Iris pigment epithelial cell (primary cell): ENCODE measurements around the gene FAS.

Experiments
- DNase-seq: peaks from one replicate; pipeline ENCODE4 v3.0.0-alpha.2; 2011; ENCODE audit warnings: low read depth

FAS gene

DNA sequence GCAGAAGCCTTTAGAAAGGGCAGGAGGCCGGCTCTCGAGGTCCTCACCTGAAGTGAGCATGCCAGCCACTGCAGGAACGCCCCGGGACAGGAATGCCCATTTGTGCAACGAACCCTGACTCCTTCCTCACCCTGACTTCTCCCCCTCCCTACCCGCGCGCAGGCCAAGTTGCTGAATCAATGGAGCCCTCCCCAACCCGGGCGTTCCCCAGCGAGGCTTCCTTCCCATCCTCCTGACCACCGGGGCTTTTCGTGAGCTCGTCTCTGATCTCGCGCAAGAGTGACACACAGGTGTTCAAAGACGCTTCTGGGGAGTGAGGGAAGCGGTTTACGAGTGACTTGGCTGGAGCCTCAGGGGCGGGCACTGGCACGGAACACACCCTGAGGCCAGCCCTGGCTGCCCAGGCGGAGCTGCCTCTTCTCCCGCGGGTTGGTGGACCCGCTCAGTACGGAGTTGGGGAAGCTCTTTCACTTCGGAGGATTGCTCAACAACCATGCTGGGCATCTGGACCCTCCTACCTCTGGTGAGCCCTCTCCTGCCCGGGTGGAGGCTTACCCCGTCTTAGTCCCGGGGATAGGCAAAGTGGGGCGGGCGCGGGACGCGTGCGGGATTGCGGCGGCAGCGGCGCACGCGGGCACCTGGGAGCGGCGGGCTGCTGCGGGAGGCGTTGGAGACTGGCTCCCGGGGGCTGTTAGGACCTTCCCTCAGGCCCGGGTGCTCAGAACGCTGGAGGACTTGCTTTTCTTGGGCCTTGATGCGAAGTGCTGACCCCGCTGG lies at the start of gene FAS:
Gene FAS, plus strand, starts transcription at position 415 of the 777 bp plus-strand sequence. Its CDS starts 79 bp downstream, at position 494.
- peak; percentile 74 for DNase-seq

DNA sequence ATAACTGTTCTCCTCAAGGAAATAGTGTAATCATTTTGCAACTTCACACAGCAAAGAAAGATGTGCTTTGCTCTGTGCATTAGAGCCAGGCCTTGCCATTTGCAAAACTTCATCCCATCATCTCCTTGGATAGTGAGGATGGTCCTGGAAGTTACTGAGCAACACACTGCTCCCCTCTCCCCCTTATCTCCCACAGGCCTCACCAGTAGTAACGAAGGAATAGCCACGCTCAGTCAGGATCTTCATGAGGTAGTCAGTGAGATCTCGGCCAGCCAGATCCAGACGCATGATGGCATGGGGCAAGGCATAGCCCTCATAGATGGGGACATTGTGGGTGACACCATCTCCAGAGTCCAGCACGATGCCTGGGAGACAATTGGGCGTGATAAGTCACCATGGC lies 49.6 kb upstream of the FAS start:
- no peak for DNase-seq

DNA sequence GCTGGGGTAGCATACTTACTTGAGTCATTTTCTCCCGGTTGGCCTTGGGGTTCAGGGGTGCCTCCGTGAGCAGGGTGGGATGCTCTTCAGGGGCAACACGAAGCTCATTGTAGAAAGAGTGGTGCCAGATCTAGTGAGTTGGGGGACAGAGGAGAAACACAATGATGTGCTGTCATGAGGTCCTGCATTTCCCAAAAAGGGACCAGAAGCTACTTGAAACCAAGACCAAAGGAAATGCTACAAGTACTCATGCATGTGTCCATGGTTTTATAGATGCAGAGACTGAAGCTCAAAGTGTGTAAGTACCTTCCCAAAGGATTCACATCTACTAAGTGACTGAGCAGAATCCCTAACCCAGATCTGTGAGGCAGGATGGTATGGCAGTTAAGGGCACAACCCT lies 46.8 kb upstream of the FAS start:
- DNase-seq, result no peak

DNA sequence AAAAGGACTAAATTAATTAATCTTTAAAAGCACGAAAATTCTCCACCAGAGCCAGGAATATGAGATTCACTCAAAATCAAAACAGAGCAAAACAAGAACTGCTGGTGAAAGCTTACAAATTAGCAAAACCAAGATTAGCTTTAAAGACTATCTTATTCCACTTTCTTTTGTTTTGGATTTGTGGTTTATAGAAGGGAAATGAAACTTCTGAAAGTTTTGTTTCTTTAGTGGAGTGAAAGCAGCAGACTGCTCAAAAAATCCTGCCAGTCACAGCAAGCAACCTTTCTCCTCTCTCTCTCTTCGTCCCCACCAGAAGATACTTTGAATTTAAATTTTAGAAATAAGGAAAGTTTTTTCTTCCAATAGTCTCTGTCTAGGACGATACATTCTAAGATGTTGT lies 45.8 kb upstream of the FAS start:
- DNase-seq, result no peak

DNA sequence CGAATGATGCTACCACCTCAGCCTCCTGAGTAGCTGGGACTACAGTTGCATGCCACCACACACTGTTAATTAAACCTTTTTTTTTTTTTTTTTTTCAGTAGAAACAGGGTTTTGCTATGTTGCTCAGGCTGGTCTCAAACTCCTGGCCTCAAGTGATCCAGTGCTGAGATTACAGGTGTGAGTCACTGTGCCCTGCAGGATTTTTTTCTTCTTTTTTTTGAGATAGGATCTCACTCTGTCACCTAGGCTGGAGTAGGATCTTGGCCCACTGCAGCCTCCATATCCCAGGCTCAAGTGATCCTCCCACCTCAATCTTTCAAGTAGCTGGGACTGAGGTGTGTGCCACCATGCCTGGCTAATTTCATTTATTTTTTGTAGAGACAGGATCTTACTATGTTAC lies 44.4 kb upstream of the FAS start:
- no peak for DNase-seq

DNA sequence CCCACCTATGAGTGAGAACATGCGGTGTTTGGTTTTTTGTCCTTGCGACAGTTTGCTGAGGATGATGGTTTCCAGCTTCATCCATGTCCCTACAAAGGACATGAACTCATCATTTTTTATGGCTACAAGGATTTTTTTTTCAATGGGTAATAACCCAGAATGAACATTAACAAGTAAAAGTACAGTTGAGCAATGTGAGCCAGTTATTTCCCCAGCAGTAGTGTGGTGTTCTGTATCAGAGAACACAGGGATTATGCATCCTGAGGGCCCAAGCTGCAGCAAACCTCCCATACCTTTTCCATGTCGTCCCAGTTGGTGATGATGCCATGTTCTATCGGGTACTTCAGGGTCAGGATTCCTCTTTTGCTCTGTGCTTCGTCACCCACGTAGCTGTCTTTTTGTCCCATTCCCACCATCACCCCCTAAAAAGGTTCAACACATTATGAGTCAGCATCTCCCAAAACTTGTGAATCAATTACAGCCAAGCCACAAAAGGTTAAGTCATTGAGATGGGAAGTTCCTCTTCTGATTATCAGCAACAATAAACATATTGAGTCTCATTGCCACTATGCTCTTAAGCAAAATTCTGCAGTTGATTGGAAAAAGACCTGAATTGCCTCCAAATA lies 43.5 kb upstream of the FAS start:
- DNase-seq, result peak; percentile 45

DNA sequence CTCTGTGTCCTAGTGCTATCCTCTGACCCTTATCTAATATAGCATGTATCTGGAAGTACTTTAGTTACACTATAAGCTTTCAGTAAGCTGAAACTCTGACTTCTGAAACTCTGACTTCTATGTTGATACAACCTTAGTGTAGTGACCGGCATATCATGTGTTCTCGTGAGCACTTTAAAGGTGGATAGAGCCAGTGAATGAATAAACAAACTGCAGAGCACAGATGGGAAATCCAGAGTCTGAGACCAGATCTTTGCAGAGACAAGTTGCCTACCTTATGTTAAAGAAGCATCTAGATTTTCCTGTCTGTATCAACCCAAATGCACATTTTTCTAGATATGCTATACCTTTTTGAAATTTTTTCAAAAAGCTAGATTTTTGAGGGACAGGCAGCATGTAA lies 41.5 kb upstream of the FAS start:
- DNase-seq, result no peak

DNA sequence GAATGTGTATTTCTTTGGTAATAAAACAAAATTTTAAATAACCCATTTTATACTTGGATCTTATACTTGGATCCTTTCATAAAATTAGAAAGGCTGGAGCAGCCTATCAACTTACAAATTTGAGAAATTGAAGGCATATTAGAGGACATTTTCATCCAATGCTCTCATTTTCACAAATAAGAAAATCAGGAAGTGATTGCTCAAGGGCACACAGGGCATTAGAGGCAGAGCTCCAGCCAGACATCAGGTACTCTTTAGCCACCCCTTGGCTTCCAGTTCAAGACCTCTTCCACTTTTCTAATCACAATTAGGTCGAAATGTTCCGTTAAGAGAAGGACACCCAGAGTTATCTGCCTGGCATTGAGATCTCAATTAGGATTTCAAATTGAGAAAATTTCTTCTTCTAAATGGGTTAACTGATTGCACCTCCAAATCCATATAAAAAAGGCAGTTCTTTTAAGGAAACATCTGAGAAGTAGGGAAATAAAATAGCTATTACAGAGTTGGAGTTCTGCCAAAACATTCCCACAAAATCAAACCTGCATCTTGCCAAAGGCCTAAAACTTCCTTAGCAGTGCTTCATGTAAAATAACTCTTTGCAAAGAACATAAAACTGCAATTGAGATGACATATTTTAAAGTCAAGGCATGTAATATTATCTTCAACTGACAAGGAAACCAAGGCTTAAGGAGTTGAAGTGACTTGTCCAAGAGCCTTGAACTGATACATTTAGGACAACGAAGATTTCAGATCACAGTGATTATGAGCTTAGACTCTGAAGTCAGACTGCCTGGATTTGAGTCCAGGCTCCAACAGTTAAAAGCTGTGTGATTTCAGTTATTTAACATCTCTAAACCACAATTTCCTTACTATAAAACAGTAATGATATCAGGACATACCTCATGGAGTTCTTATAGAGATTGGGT lies 40.4 kb upstream of the FAS start:
- peak; percentile 14 for DNase-seq

DNA sequence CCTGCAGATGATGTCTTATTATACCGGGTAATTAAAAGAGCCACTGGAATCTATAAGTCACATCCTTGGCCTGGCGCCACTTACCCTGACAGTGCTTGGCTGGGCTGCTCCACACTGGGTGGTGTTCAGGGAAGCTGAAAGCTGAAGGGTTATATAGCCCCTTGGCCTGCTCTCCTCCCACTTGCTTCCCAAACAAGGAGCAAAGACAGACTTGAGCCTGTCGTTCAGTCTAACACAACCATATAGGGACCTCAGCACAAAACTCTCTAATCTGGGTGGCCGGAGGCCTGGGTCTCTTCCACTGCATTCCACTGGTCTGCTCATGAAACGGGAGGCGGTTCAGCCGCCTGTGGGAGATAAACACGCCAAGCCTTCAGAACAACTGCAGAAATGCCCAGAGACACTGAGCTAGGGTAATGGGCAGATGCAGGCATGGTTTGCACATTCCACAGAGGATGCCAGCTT lies 37.9 kb upstream of the FAS start, which contains the start of gene ACTA2:
Gene ACTA2, minus strand, starts transcription at position 127 of the 465 bp plus-strand sequence. CDS start 3,843 bp downstream, outside the sequence.
- DNase-seq, result peak; percentile 42

DNA sequence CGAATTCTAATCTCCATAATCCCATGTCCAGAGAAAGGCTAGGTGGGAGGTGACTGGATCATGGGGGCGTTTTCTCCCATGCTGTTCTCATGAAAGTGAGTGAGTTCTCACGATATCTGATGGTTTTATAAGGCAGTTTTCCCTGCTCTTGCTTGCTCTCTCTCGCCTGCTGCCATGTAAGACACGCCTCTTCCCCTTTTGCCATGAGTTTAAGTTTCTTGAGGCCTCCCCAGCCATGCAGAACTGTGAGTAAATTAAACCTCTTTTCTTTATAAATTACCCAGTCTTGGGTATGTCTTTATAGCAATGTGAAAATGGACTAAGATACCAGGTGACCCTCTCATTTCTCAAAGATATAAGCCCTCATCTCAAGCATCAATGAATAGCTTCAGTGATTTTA lies 36.9 kb upstream of the FAS start:
- no peak for DNase-seq

DNA sequence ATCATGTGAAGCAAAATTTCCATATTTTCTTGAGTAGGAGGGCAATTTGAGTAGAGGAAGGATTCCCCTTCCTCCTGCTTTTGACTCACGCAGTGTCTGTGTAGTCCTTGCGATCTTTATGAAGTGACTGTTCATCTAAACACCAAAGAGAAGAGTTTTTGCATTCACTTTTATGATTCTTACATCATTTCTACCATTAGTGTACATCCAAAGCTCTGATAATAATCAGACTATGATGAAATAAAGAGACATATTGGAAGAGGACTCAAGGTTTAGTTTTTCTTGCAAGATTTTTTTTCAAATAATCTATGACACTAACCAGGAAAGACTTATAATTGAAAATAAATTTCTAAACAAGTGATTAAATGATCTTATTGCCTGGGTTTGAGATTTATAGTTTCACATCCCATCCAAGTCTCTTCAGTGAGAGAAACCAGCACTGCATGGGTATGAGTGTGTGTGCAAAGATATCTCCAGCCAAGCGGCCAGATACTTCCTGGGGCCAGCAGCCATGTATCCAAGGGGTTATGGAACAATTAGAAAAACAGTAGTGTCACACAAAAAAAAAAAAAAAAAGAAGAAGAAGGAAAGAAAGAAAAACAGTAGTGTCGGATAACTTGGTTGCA lies 36.0 kb upstream of the FAS start:
- DNase-seq, result no peak

DNA sequence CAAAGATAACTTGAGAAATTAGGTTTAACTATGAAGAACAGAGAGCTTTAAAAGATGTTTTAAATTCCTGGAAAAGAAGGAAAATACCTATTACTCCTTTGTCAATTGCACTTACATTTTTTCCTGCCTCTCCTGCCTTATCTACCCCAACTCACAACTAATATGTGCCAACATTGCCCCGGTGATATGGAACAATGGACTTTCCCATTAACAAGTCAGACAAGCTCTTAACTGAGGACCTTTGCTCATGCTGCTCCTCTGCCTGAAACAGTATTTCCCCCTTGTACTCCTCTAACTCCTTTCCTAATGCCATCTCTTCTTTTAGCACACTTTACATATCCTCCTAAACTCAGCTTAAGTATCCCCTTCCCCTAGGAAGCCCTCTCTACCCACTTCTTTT lies 33.2 kb upstream of the FAS start:
- DNase-seq, result no peak

DNA sequence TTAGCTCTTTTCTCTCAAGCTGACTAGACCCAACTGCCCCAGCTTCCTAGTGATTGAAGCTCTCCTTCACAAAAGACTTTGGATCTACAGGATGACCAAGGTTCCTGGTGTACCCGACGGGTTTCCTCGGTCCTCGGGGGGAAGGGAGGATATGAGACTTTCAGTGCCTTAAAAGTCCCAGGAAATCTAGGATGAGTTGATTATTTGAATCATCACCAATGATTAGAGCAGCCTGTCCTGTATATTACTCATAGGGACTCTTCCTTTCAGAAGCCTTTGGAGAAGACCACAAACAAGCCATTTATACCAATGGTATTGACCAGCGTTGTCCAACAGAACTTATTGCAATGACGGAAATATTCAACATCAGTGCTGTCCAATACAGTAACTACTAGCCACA lies 31.9 kb upstream of the FAS start:
- DNase-seq, result no peak

DNA sequence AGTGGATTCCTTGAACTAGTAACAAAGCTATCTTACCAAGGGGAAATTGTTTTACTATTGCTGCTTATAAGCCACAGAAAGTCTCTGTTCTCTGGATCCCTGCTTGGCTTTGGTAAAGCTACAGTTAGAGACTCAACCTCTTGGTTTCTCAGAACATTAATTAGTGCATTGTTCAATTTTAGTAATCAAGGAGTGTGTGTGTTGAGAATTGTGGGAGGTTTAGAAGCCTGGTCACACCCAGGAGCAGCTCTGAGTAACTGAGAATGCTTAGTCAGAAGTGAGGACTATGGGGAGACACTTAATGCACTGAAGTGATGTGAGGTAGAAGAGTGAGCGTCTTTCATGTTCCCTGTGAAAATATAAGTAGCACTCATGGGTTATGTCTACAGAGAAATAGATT lies 29.8 kb upstream of the FAS start:
- no peak for DNase-seq

DNA sequence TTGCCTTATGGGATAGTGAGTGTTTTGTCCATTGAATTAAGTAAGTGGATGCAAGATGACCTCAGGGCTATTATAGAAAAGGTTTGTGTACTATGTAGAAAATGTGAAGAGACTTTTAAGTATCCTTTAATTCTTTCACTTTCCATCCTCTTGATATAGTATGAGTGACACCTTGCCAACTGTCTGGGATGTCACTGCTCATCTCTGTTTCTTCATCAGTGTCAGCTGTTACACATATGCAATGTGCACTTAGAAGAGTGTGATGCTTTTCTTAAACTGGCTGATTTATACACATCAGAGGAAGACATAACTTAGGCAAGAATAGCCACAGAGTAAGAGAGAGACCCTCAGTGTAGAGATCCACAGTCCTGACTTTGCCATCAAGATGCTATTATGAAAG lies 29.3 kb upstream of the FAS start:
- DNase-seq, result no peak

DNA sequence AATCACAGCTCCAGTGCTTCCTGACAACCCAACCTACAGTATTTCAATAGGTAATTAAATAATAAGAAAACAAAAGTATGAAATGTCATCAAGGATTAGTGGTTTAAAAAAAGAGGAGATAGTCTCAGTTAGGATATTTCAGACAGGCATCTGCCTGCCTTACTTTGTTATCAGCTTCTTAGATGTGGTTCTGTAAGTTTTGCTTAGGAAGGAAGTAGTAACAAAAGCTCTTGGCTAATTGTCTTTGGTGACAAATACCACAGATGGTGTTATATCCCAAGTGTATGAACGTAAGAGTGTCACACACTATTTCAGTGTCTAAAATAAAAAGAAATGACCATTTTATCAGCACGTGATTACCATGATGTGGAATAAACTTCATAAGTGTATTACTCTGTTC lies 28.3 kb upstream of the FAS start:
- no peak for DNase-seq

DNA sequence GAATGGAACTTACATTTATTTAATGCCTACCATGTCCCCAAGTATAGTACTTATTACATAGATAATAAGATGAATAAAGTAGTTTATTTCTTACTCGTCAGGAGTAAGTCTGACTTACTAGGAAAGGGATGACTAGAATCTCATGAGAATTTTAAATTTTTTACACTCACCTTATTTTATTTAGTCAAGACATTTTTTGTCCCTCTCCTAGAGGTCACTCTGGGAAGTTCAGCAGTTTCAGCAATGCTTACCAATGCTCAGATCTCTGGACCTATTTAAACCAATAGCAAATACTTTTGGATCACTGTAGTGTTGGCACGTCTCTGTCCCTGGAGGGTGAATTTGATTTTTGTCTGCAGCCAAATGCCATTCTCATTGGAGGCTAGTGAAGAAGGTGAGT lies 27.3 kb upstream of the FAS start:
- no peak for DNase-seq

DNA sequence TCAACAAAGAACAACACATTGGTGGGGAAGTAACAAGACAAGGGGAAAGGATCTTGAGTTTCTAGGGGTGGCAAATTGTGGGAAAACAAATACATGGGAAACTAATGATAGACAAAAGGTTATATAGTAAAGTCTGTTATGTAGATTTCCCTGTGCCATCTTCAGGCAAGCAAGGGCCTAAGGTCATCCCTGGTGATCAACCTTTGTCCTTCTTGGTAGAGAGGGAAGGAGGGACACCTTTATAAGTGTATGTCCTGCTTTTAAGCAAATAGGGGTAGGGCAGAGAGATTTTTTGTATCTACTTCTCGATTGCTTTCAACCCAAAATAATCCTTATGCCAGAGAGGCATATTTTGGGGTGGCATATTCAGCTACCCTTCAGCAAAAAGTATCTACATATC lies 26.2 kb upstream of the FAS start:
- no peak for DNase-seq

DNA sequence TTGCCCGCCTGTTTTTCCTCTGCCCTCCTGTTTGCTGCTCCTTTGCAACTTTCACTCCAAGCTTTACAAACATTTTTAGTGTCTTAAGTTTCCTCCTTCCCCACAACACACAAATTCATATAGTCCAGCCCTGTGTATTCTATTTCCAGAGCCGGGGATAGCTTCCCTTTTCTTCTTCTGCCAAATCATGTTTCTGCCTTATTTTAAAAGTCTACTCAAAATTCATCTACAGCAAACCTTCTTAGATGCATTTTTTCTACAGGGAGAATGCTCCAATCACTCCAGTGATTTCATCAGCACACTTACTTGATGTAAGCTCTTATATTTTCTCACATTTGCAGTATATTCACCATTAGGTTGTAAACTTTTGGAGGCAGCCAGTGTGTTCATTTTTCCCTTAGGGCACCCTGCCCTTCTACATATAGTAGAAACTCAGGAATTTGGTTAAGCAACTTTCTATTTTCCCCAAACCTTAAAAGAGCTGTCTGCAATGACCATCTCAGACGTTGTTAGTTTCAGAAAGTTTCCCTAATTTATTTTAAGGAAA lies 25.7 kb upstream of the FAS start:
- no peak for DNase-seq

DNA sequence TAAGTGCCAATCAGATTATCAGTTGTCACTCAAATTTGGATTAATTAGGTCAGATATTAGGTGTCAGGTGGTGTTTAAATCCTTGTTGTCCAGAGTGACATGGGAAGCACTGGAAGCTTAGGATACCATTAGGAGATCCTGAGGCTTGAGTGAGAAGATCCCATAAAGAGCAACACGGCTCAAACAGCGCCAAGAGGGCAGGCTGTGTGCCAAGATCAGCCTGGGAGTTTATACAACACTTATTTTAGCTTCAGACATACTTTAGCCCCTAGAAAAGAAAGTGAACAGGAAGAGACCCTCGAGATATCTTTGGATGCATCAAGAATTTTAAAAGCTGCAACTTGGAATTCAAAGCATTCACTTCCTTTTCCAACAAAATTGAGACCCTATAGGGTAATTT lies 23.8 kb upstream of the FAS start:
- DNase-seq, result no peak

DNA sequence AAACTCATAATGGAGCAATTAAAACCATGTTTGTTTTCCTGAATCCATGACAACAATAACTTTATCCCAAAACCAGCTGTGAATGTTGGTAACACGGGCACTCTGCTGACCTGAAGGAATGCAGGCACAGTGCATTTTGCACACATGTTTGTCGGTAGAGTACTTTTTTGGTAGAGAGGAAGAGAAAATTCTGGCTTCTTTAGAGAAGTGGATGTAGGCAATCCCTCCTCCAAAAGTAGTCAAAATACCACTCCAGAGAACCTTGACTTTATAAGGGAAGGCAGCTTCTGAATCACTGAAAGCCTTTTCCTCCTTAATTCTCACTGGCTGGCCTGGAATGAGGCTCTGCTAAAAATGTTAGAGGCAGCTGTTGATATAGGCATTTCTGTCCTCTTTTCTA lies 22.2 kb upstream of the FAS start:
- no peak for DNase-seq
